Stimulated activated effector memory CD8-positive, alpha-beta T cell treated with anti-CD3 and anti-CD28 coated beads, Interleukin-12 subunit alpha, Interleukin-12 subunit beta, amount 100 ng/mL, for 72 hours (primary cell): ENCODE results near the gene RAB11FIP5.

Experiments
- ATAC-seq: fragments of 150-1000 bp; cut with Tn5 transposase; 2 replicates; pipeline ENCODE4 v1.10.0; 2021
- DNase-seq, 2 donors: peaks; one replicate each; pipeline ENCODE4 v3.0.0; 2021 to 2022; ENCODE audit warnings: low spot score in 2 of 2
- H3K27ac Mint-ChIP-seq: one replicate; pipeline ENCODE4 v1.8.0; 2022; ENCODE audit warnings: mild to moderate bottlenecking, mixed read lengths
- H3K36me3 Mint-ChIP-seq: one replicate; pipeline ENCODE4 v1.8.0; 2022; ENCODE audit warnings: mild to moderate bottlenecking, mixed read lengths
- H3K4me1 Mint-ChIP-seq: one replicate; pipeline ENCODE4 v1.8.0; 2022; ENCODE audit warnings: mixed read lengths
- H3K4me3 Mint-ChIP-seq: one replicate; pipeline ENCODE4 v1.8.0; 2022; ENCODE audit warnings: mild to moderate bottlenecking, mixed read lengths
- H3K9me3 Mint-ChIP-seq: one replicate; pipeline ENCODE4 v1.8.0; 2022; ENCODE audit warnings: mixed read lengths

Gene RAB11FIP5

GRCh38 chr2:73082523-73083410 is 30.0 kb downstream of the RAB11FIP5 start:
- Mint-ChIP-seq H3K4me3 (no peak overlapping the region), H3K36me3 (peaks cover 7% of the 10 kb centered on the region), H3K27ac (no peak overlapping the region), H3K4me1 (peaks cover 26% of the 10 kb centered on the region), H3K9me3 (no peaks in the 10 kb centered on the region)
- DNase-seq (no peak), ATAC-seq (no peak)

GRCh38 chr2:73081181-73081671 is 31.5 kb downstream of the RAB11FIP5 start:
- peaks cover 22% of the 10 kb centered on the region for H3K4me1 Mint-ChIP-seq
- H3K4me3 Mint-ChIP-seq = no peak overlapping the region
- no peak for DNase-seq
- H3K9me3 Mint-ChIP-seq = no peaks in the 10 kb centered on the region
- H3K27ac Mint-ChIP-seq = peak overlapping the region; percentile 29
- ATAC-seq = no peak
- H3K36me3 Mint-ChIP-seq = peaks cover 6% of the 10 kb centered on the region

- no peak for DNase-seq
- H3K36me3 Mint-ChIP-seq = peaks cover 6% of the 10 kb centered on the region
- H3K9me3 Mint-ChIP-seq = no peaks in the 10 kb centered on the region
- H3K27ac Mint-ChIP-seq = peak overlapping the region; percentile 29
- peaks cover 15% of the 10 kb centered on the region for H3K4me1 Mint-ChIP-seq
- no peak for ATAC-seq
- no peak overlapping the region for H3K4me3 Mint-ChIP-seq
Observed at GRCh38 chr2:73080321-73081131, 32.2 kb downstream of the RAB11FIP5 start.

GRCh38 chr2:73079636-73080035 is 33.1 kb downstream of the RAB11FIP5 start:
- Mint-ChIP-seq H3K4me3 (no peak overlapping the region), H3K9me3 (no peaks in the 10 kb centered on the region), H3K27ac (peak overlapping the region; percentile 65), H3K36me3 (peaks cover 6% of the 10 kb centered on the region), H3K4me1 (peaks cover 12% of the 10 kb centered on the region)
- ATAC-seq (no peak), DNase-seq (no peak)

- Mint-ChIP-seq H3K4me3 (no peak overlapping the region), H3K9me3 (no peaks in the 10 kb centered on the region), H3K36me3 (peaks cover 6% of the 10 kb centered on the region), H3K4me1 (peaks cover 6% of the 10 kb centered on the region), H3K27ac (peak overlapping the region; percentile 65)
- ATAC-seq (no peak), DNase-seq (no peak)
Observed at GRCh38 chr2:73078457-73079411, 34.0 kb downstream of the RAB11FIP5 start.

GRCh38 chr2:73077424-73077795 is 35.3 kb downstream of the RAB11FIP5 start:
- H3K36me3 Mint-ChIP-seq = peaks cover 6% of the 10 kb centered on the region
- no peak for ATAC-seq

GRCh38 chr2:73076701-73077423 is 35.9 kb downstream of the RAB11FIP5 start:
- DNase-seq = no peak
- H3K4me3 Mint-ChIP-seq = no peak overlapping the region
- no peak for ATAC-seq
- peaks cover 11% of the 10 kb centered on the region for H3K36me3 Mint-ChIP-seq
- H3K4me1 Mint-ChIP-seq = peaks cover 12% of the 10 kb centered on the region
- no peaks in the 10 kb centered on the region for H3K9me3 Mint-ChIP-seq
- peak overlapping the region; percentile 67 for H3K27ac Mint-ChIP-seq

More at GRCh38 chr2:73077424-73077795, 35.3 kb downstream of the RAB11FIP5 start:
- H3K9me3 Mint-ChIP-seq = no peaks in the 10 kb centered on the region
- no peak for DNase-seq
- H3K4me1 Mint-ChIP-seq = peaks cover 6% of the 10 kb centered on the region
- H3K4me3 Mint-ChIP-seq = no peak overlapping the region
- peak overlapping the region; percentile 67 for H3K27ac Mint-ChIP-seq

- H3K36me3 Mint-ChIP-seq = peaks cover 22% of the 10 kb centered on the region
- DNase-seq = no peak
- H3K4me1 Mint-ChIP-seq = peaks cover 15% of the 10 kb centered on the region
- H3K9me3 Mint-ChIP-seq = no peaks in the 10 kb centered on the region
- peak overlapping the region; percentile 67 for H3K27ac Mint-ChIP-seq
- no peak for ATAC-seq
- H3K4me3 Mint-ChIP-seq = no peak overlapping the region
Observed at GRCh38 chr2:73075477-73076373, 37.0 kb downstream of the RAB11FIP5 start.

- DNase-seq (no peak), ATAC-seq (no peak)
- Mint-ChIP-seq H3K27ac (no peak overlapping the region), H3K4me3 (no peak overlapping the region), H3K36me3 (peaks cover 32% of the 10 kb centered on the region), H3K4me1 (peaks cover 25% of the 10 kb centered on the region), H3K9me3 (no peaks in the 10 kb centered on the region)
Observed at GRCh38 chr2:73074110-73075069, 38.4 kb downstream of the RAB11FIP5 start.

- no peak for ATAC-seq
- H3K4me1 Mint-ChIP-seq = peaks cover 29% of the 10 kb centered on the region
- peak overlapping the region; percentile 96 for H3K27ac Mint-ChIP-seq
- peak overlapping the region; percentile 93 for H3K4me3 Mint-ChIP-seq
- H3K36me3 Mint-ChIP-seq = peaks cover 27% of the 10 kb centered on the region
- DNase-seq = no peak
- H3K9me3 Mint-ChIP-seq = no peaks in the 10 kb centered on the region
Observed at GRCh38 chr2:73072416-73072815, 40.3 kb downstream of the RAB11FIP5 start.

- peak overlapping the region; percentile 96 for H3K27ac Mint-ChIP-seq
- H3K9me3 Mint-ChIP-seq = no peaks in the 10 kb centered on the region
- ATAC-seq = no peak
- no peak for DNase-seq
- H3K36me3 Mint-ChIP-seq = peaks cover 27% of the 10 kb centered on the region
- H3K4me3 Mint-ChIP-seq = peak overlapping the region; percentile 93
- H3K4me1 Mint-ChIP-seq = peaks cover 29% of the 10 kb centered on the region
Observed at GRCh38 chr2:73072129-73072395, 40.7 kb downstream of the RAB11FIP5 start.

- Mint-ChIP-seq H3K4me3 (peak within 1 kb of the TSS; percentile 93), H3K27ac (peak within 1 kb of the TSS; percentile 96), H3K9me3 (no peaks in the 10 kb centered on the region), H3K4me1 (peaks cover 29% of the 10 kb centered on the region), H3K36me3 (peaks cover 27% of the 10 kb centered on the region)
- ATAC-seq (peak; percentile 92), DNase-seq (peak; percentile 99 to 100)
Observed at GRCh38 chr2:73071360-73072128, 41.2 kb downstream of the RAB11FIP5 start, which contains the start of gene SFXN5. Gene SFXN5 (minus strand): TSS chr2:73071712. CDS start chr2:73071705, 7 bp downstream.
